HepG2 (cell line): Measurements from ENCODE around the gene PRKAG1.

Experiments used
- NFYC ChIP-seq: IDR thresholded peaks from 2 replicates; pipeline ENCODE4 v1.6.1; 2016; ENCODE audit warnings: missing genetic modification reagents, missing compliant biosample characterization
- ZNF777 ChIP-seq: sonication (generic); formaldehyde crosslinking; IDR thresholded peaks from 2 replicates; pipeline ENCODE4 v1.4.0; 2020; ENCODE audit warnings: missing genetic modification reagents

DNA sequence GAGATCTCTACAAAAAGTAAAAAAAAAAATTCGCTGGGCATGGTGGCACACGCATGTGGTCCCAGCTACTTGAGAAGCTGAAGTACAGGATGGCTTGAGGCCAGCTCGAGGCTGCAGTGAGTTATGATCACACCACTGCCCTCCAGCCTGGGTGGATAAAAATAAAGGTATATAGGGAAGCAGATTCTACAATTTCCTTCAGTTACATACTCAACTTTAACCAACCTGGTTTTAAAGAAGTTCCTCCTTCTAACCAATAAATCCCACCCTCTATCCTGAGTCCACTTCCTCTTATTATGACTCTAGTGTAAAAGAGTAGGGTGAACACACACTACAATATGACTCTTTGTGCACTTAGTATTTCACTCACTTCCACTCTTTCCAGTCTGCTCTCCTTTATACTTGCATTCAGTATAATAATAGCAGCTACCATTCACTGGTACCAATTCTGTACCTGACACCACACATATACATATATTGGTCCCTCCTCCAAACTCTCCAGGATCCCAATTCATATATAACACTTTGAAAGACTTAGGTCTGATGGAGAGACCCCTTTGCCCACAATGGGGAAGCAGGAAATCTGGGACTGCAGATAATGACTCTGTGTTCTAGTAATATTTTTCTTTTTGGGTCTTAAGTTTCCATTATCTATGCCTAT, 63.6 kb downstream of the PRKAG1 start:
- TF ChIP-seq NFYC (CRISPR knock-in tag) (no peak), ZNF777 (CRISPR knock-in tag) (no peak)
